ENCODE results near the gene ZNF286A. TPM values are rescaled to one million over a fixed set of nuclear protein-coding genes. Genes with fewer than 3 reads are reported as not detected.
A peak's percentile ranks its signal among the peaks of the same experiment; 100 is the strongest.
"Not testable (repeated sequence)": the region's sequence is repeated elsewhere in the genome, so short reads cannot be mapped to it uniquely, and the experiment has no call there.

The ZNF286A gene
- total RNA-seq, 3 donors from 2014 or later: 6.0 to 21.6 (median 10.2) TPM

- H3K4me1 ChIP-seq (ENCODE audit: low read depth); H3K9me3 ChIP-seq; DNase-seq; intact Hi-C loops (cut with DNase I, micrococcal nuclease); H3K36me3 ChIP-seq (ENCODE audit: low read depth): not testable (repeated sequence)
- peak; percentile 41 for ATAC-seq
- peak overlapping the region; percentile 7 for H3K4me3 ChIP-seq
These were observed 385 bp downstream of the ZNF286A start for GRCh38 chr17:15699937-15700336.

- H3K9me3 ChIP-seq: peaks cover 26% of the 10 kb centered on the region
- DNase-seq; ATAC-seq; H3K4me3 ChIP-seq; H3K4me1 ChIP-seq (ENCODE audit: low read depth); H3K36me3 ChIP-seq (ENCODE audit: low read depth); intact Hi-C loops (cut with DNase I, micrococcal nuclease): not testable (repeated sequence)
These were observed 4.7 kb downstream of the ZNF286A start for GRCh38 chr17:15704239-15704638.

DNA sequence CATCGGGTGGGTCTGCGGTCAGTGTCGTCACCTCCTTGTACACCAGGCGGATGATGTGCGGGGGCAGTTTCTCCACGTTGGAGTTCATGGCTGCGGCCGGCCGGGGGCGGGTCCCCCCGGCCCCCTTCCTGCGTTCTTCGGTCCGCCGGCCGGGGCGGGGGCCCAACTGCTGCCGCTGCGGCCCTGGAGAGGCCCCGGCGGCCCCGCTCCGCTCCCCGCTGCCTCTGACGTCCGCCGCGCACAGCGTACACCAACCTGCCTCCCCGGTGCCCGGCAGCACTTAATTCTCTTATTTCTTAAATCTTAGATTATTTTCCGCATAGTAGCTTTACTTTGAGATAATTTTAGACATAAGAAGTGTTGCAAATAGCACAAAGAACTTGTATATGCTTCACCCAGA, 5.3 kb downstream of the ZNF286A start:
- H3K4me3 ChIP-seq; ATAC-seq; H3K4me1 ChIP-seq (ENCODE audit: low read depth); H3K36me3 ChIP-seq (ENCODE audit: low read depth); intact Hi-C loops (cut with DNase I, micrococcal nuclease); DNase-seq: not testable (repeated sequence)
- H3K9me3 ChIP-seq: peaks cover 26% of the 10 kb centered on the region

- H3K36me3 ChIP-seq (ENCODE audit: low read depth); H3K4me1 ChIP-seq (ENCODE audit: low read depth); ATAC-seq; H3K4me3 ChIP-seq; intact Hi-C loops (cut with DNase I, micrococcal nuclease); DNase-seq: not testable (repeated sequence)
- H3K9me3 ChIP-seq: peaks cover 41% of the 10 kb centered on the region
These were observed 9.3 kb downstream of the ZNF286A start for GRCh38 chr17:15708879-15709278.

DNA sequence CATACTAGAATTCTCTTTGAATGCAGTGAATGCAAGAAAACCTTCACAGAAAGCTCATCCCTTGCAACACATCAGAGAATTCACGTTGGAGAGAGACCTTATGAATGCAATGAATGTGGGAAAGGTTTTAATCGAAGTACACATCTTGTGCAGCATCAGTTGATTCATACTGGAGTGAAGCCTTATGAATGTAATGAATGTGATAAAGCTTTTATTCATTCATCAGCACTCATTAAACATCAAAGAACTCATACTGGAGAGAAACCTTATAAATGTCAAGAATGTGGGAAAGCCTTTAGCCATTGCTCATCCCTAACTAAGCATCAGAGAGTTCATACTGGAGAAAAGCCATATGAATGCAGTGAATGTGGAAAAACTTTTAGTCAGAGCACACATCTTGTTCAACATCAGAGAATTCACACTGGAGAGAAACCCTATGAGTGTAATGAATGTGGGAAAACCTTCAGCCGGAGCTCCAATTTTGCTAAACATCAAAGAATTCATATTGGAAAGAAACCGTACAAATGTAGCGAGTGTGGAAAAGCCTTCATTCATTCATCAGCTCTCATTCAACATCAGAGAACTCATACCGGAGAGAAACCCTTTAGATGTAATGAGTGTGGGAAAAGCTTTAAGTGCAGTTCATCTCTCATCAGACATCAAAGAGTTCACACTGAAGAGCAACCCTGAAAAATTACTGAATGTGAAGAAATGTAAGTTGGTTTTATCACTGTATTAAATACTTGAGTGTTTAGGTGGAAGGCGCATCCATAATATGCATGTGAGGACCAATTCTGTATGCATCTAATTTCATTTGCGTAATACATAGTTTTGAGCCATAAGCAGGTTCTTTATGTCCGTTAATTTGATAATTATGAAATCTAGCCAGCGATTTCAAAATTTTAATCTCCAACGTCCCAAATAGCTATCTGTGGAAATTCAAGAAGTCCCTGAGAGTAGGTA, 17.3 kb downstream of the ZNF286A start:
- not testable (repeated sequence) for ATAC-seq

GRCh38 chr17:15730535-15730934, 31.0 kb downstream of the ZNF286A start:
- H3K9me3 ChIP-seq; H3K36me3 ChIP-seq (ENCODE audit: low read depth); H3K4me3 ChIP-seq; H3K4me1 ChIP-seq (ENCODE audit: low read depth); intact Hi-C loops (cut with DNase I, micrococcal nuclease); DNase-seq; ATAC-seq: not testable (repeated sequence)

More for the DNA sequence above, 17.3 kb downstream of the ZNF286A start:
- DNase-seq; H3K4me1 ChIP-seq (ENCODE audit: low read depth); H3K36me3 ChIP-seq (ENCODE audit: low read depth); H3K4me3 ChIP-seq; intact Hi-C loops (cut with DNase I, micrococcal nuclease): not testable (repeated sequence)
- peaks cover 53% of the 10 kb centered on the region for H3K9me3 ChIP-seq

- H3K4me1 ChIP-seq (ENCODE audit: low read depth); ATAC-seq; H3K36me3 ChIP-seq (ENCODE audit: low read depth); DNase-seq; intact Hi-C loops (cut with DNase I, micrococcal nuclease); H3K4me3 ChIP-seq; H3K9me3 ChIP-seq: not testable (repeated sequence)
These were observed 32.3 kb downstream of the ZNF286A start, which contains the start of gene TBC1D26 for GRCh38 chr17:15731900-15732299. TBC1D26 (plus strand) TSS chr17:15732283; CDS start chr17:15735349, 3,066 bp downstream.

GRCh38 chr17:15733174-15733789, 33.7 kb downstream of the ZNF286A start:
- ATAC-seq; intact Hi-C loops (cut with DNase I, micrococcal nuclease); H3K9me3 ChIP-seq; H3K4me1 ChIP-seq (ENCODE audit: low read depth); DNase-seq; H3K4me3 ChIP-seq; H3K36me3 ChIP-seq (ENCODE audit: low read depth): not testable (repeated sequence)

- DNase-seq; H3K4me3 ChIP-seq; H3K4me1 ChIP-seq (ENCODE audit: low read depth); H3K36me3 ChIP-seq (ENCODE audit: low read depth); H3K9me3 ChIP-seq; intact Hi-C loops (cut with DNase I, micrococcal nuclease): not testable (repeated sequence)
- ATAC-seq: peak; percentile 6
These were observed 37.0 kb downstream of the ZNF286A start for GRCh38 chr17:15736578-15736977.

DNA sequence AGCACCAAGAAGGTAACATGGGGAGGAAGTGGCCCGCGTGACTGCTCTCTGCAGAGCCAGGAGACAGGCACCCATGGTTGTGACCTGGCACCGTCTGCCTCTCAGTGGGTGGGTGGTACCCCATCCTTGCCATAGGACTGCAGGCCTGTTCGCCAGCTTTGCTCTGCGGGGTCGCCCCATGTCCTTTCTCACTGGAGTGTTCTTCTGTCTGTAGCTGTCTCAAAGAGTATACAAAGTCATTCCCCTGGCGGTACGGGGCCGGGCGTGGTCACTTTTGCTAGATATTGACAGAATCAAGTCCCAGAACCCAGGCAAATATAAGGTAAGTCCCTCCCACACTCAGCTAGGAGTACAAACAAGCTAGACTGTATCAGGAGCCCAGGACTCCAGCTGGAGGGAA, 38.5 kb downstream of the ZNF286A start:
- Histone ChIP-seq H3K4me1 (ENCODE audit: low read depth) (no peaks in the 10 kb centered on the region), H3K9me3 (no peaks in the 10 kb centered on the region), H3K36me3 (ENCODE audit: low read depth) (no peaks in the 10 kb centered on the region), H3K4me3 (no peak overlapping the region)
- intact Hi-C loops (cut with DNase I, micrococcal nuclease): no loop called here
- no peak for ATAC-seq
- DNase-seq: no peak
- TF ChIP-seq, protein P1, sequence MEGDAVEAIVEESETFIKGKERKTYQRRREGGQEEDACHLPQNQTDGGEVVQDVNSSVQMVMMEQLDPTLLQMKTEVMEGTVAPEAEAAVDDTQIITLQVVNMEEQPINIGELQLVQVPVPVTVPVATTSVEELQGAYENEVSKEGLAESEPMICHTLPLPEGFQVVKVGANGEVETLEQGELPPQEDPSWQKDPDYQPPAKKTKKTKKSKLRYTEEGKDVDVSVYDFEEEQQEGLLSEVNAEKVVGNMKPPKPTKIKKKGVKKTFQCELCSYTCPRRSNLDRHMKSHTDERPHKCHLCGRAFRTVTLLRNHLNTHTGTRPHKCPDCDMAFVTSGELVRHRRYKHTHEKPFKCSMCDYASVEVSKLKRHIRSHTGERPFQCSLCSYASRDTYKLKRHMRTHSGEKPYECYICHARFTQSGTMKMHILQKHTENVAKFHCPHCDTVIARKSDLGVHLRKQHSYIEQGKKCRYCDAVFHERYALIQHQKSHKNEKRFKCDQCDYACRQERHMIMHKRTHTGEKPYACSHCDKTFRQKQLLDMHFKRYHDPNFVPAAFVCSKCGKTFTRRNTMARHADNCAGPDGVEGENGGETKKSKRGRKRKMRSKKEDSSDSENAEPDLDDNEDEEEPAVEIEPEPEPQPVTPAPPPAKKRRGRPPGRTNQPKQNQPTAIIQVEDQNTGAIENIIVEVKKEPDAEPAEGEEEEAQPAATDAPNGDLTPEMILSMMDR (IDR thresholded peaks at IDR 0.05): no peak

DNA sequence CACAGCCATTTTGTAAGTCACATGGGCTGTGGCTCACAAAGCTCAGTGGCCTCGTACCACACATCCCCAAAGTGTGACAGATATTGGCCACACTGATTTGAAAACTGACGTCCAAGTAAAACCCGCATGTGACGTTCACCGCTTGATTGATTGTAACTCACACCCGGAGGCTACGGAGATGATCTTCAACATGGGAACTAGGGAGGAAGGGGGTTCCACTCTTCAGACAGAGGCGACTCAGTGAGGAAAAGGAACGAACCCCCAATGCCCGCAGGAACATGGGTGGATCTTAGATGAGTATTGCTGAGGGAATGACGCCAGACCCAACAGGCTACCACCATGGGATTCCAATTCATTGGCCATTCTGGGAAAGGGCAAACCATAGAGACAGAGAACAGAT, 39.7 kb downstream of the ZNF286A start:
- ATAC-seq; intact Hi-C loops (cut with DNase I, micrococcal nuclease); H3K9me3 ChIP-seq: not testable (repeated sequence)

DNA sequence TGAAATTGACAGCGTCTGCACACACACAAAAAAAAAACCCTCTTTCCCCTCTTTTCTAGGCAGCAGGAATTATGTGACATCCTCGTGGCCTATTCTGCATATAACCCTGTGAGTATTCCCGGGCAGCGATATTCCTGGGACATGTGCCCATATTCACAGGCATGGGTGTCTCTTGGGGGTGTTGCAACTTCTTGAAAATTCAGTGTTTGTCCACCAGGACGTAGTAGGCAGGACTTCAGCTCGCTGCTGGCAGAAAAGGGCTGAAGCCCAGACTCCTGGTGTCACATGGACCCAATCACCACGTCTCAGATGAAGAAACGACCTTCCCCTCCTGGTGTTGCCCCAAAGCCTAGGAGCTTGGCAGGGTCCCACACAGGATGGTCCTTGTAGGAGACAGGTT, 40.5 kb downstream of the ZNF286A start:
- ATAC-seq; intact Hi-C loops (cut with DNase I, micrococcal nuclease); DNase-seq; H3K9me3 ChIP-seq; H3K36me3 ChIP-seq (ENCODE audit: low read depth); H3K4me1 ChIP-seq (ENCODE audit: low read depth); H3K4me3 ChIP-seq: not testable (repeated sequence)

More for the DNA sequence above, 39.7 kb downstream of the ZNF286A start:
- H3K4me1 ChIP-seq (ENCODE audit: low read depth); H3K4me3 ChIP-seq; DNase-seq; H3K36me3 ChIP-seq (ENCODE audit: low read depth): not testable (repeated sequence)

Data from mucosa of descending colon (tissue), 3 donors.